Testis (tissue), 3 donors: ENCODE results near the gene GUF1. TPM values are rescaled to one million over a fixed set of nuclear protein-coding genes. Genes with fewer than 3 reads are reported as not detected.
A peak's percentile ranks its signal among the peaks of the same experiment; 100 is the strongest.
"Not testable (repeated sequence)": the region's sequence is repeated elsewhere in the genome, so short reads cannot be mapped to it uniquely, and the experiment has no call there.

ENCODE experiments used
- DNase-seq: peaks from one replicate; pipeline ENCODE4 v3.0.0-alpha.2; 2019
- H3K27ac ChIP-seq, 2 donors: fragments of 200-600 bp; sonication (generic); one replicate each; pipeline ENCODE4 v1.5.1; 2019
- H3K27me3 ChIP-seq: fragments of 200-600 bp; sonication (generic); one replicate; pipeline ENCODE4 v1.5.1; 2019
- H3K36me3 ChIP-seq: fragments of 200-600 bp; sonication (generic); one replicate; pipeline ENCODE4 v1.5.1; 2017; ENCODE audit warnings: low read depth; ENCODE audit errors: missing control alignments
- H3K4me1 ChIP-seq: fragments of 200-600 bp; sonication (generic); one replicate; pipeline ENCODE4 v1.5.1; 2019
- H3K4me3 ChIP-seq, 2 donors: fragments of 200-600 bp; sonication (generic); one replicate each; pipeline ENCODE4 v1.5.1; 2017 to 2019
- H3K9me3 ChIP-seq: fragments of 200-600 bp; sonication (generic); one replicate; pipeline ENCODE4 v1.5.1; 2017
- POLR2A ChIP-seq: fragments of 450-650 bp; IDR thresholded peaks from one replicate; pipeline ENCODE4 v1.6.1; 2017; ENCODE audit warnings: antibody characterized with exemption, mild to moderate bottlenecking, moderate library complexity
- WGBS, 2 donors: methylation state at CpG; one replicate each; pipeline ENCODE4 v1.1.5; 2018; 5-methylcytosine and 5-hydroxymethylcytosine counted together
- intact Hi-C: fragments of 100-400 bp; cut with DNase I; formaldehyde crosslinking; loops from one replicate; pipeline ENCODE4 v1.15.1; 2023; ENCODE audit warnings: low total_unique reads
- polyA plus RNA-seq: library from polyadenylated mRNA; stranded (reverse); fragments of 350-450 nt; fragmentation: Illumina TruSeq; extraction: RNeasy Lipid Tissue Mini Kit (QIAGEN cat#74804); gene quantifications from one replicate; pipeline ENCODE4 v1.2.3, GENCODE V29; 2014; ENCODE audit warnings: low read depth, low replicate concordance; ENCODE audit not compliant: insufficient read depth
- total RNA-seq, 2 donors: library from RNA; depleted of rRNA; stranded (reverse); fragments of >200 nt; gene quantifications; one replicate each; pipeline ENCODE4 v1.2.3, GENCODE V29; 2016
- TF ChIP-seq, protein P1 (sequence below), 3 experiments: fragments of 450-650 bp in 2 of 3; fragments of 200-600 bp in 1 of 3; sonication (generic) in 1 of 3; IDR thresholded peaks; one replicate each; pipeline ENCODE4 v1.5.1; 2016 to 2019; ENCODE audit warnings: antibody characterized with exemption in 3 of 3, mild to moderate bottlenecking in 2 of 3, moderate library complexity in 1 of 3

The GUF1 gene
- total and polyA plus RNA-seq, 3 donors from 2014 or later, result 19.6 to 35.7 (median 22.4) TPM

DNA sequence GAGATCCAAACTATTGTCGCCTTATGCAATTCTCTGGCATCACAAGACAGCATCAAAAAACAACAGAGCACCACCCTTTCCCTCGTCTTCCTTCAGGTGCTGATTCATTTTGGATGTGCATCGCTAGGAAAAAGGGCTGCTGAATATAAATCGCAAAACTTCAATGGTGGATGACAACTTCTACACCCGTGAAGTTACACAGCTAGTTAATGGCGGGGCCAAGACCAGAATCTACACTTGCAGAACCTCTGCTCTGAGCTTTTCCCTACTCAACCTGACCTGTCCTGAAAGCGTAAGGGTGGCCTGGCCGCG lies 47.5 kb downstream of the GUF1 start:
- DNase-seq, result no peak
- Histone ChIP-seq H3K27ac (peak overlapping the region; percentile 88 to 92), H3K4me1 (peaks cover 6% of the 10 kb centered on the region), H3K36me3 (no peaks in the 10 kb centered on the region), H3K27me3 (no peaks in the 10 kb centered on the region), H3K9me3 (no peaks in the 10 kb centered on the region), H3K4me3 (peak overlapping the region; percentile 77 to 92)
- intact Hi-C loops, result no loop called here
- no peak for TF ChIP-seq POLR2A
- TF ChIP-seq, protein P1, sequence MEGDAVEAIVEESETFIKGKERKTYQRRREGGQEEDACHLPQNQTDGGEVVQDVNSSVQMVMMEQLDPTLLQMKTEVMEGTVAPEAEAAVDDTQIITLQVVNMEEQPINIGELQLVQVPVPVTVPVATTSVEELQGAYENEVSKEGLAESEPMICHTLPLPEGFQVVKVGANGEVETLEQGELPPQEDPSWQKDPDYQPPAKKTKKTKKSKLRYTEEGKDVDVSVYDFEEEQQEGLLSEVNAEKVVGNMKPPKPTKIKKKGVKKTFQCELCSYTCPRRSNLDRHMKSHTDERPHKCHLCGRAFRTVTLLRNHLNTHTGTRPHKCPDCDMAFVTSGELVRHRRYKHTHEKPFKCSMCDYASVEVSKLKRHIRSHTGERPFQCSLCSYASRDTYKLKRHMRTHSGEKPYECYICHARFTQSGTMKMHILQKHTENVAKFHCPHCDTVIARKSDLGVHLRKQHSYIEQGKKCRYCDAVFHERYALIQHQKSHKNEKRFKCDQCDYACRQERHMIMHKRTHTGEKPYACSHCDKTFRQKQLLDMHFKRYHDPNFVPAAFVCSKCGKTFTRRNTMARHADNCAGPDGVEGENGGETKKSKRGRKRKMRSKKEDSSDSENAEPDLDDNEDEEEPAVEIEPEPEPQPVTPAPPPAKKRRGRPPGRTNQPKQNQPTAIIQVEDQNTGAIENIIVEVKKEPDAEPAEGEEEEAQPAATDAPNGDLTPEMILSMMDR (IDR thresholded peaks at IDR 0.05), result no peak
- WGBS, 2 donors, result 1 to 4% methylated on average over 6 to 9 of the region's 9 CpGs

- TF ChIP-seq, protein P1 (IDR thresholded peaks at IDR 0.05), result no peak
- TF ChIP-seq POLR2A, result no peak
- no peaks in the 10 kb centered on the region for H3K9me3 ChIP-seq
- H3K27me3 ChIP-seq, result no peaks in the 10 kb centered on the region
- H3K4me3 ChIP-seq, result peak within 1 kb of the TSS; percentile 77 to 92
- H3K36me3 ChIP-seq, result no peaks in the 10 kb centered on the region
- peak within 1 kb of the TSS; percentile 88 to 92 for H3K27ac ChIP-seq
- intact Hi-C loops, result no loop called here
- 0 to 1% methylated on average over 17 to 65 of the region's 65 CpGs for WGBS, 2 donors
- DNase-seq, result peak; percentile 95
- peaks cover 6% of the 10 kb centered on the region for H3K4me1 ChIP-seq
Observed at GRCh38 chr4:44726038-44726871, 48.0 kb downstream of the GUF1 start, which contains the start of gene GNPDA2. GNPDA2 (minus strand) TSS chr4:44726556; CDS start chr4:44722207, 4,349 bp downstream.

- Histone ChIP-seq H3K27me3 (no peaks in the 10 kb centered on the region), H3K27ac (no peak overlapping the region), H3K9me3 (no peaks in the 10 kb centered on the region), H3K4me3 (no peak overlapping the region), H3K36me3 (no peaks in the 10 kb centered on the region), H3K4me1 (peaks cover 6% of the 10 kb centered on the region)
- 59 to 79% methylated on average over 6 of the region's 6 CpGs for WGBS, 2 donors
- no peak for DNase-seq
- TF ChIP-seq POLR2A, result no peak
- TF ChIP-seq, protein P1 (IDR thresholded peaks at IDR 0.05), result no peak
- intact Hi-C loops, result no loop called here
Observed at GRCh38 chr4:44727471-44727870, 49.3 kb downstream of the GUF1 start.

DNA sequence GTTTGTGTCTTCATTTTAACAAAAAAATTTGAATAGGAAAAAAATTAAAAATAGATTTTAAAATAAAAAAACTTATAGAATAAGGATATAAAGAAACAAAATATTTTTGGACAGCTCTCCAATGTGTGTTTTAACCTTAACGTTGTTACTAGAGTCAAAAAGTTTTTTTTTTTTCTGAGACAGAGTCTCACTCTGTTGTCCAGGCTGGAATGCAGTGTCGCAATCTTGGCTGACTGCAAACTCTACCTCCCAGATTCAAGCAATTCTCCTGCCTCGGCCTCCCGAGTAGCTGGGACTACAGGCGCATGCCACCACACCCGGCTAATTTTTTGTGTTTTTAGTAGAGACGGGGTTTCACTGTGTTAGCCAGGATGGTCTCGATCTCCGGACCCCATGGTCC lies 50.5 kb downstream of the GUF1 start:
- intact Hi-C loops, H3K9me3 ChIP-seq, H3K4me3 ChIP-seq, H3K4me1 ChIP-seq, H3K27ac ChIP-seq, DNase-seq, H3K27me3 ChIP-seq, H3K36me3 ChIP-seq: not testable (repeated sequence)
- WGBS, 2 donors, result 89 to 94% methylated on average over 9 of the region's 9 CpGs

DNA sequence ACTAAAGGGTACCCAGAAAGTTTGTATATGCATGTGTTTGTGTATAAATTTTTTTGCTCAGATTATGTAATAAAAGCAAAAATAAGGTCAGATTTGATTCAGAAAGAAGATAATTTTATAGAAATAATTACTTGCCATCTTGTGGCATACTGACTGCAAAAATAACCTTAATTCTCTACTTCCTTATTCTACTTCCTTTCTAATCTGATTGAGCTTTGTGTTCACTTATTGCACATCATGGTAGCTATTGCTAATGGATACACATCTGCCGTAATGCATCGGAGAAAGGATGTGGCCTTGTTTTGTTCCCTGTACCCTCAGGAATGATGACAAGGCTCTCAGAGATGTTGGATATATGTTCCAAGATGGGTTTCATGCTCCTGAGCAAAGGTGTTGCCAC lies 58.7 kb downstream of the GUF1 start:
- DNase-seq, result no peak
- no peaks in the 10 kb centered on the region for H3K27me3 ChIP-seq
- no peak overlapping the region for H3K4me3 ChIP-seq
- no peaks in the 10 kb centered on the region for H3K4me1 ChIP-seq
- H3K27ac ChIP-seq, result no peak overlapping the region
- intact Hi-C loops, result no loop called here
- H3K9me3 ChIP-seq, result no peaks in the 10 kb centered on the region
- no peaks in the 10 kb centered on the region for H3K36me3 ChIP-seq
- TF ChIP-seq, protein P1 (IDR thresholded peaks at IDR 0.05), result no peak
- TF ChIP-seq POLR2A, result no peak
- WGBS, 2 donors, result 94 to 95% methylated on average over 2 of the region's 2 CpGs
